Activated gamma-delta T cell treated with Interleukin-2 at 50 U/mL for 16 hours (primary cell): Measurements from ENCODE around the gene TRERF1.

Experiments used
- DNase-seq: peaks from one replicate; pipeline ENCODE4 v3.0.0-alpha.2; 2020

Gene TRERF1

GRCh38 chr6:42175860-42176259 lies 275.9 kb downstream of the TRERF1 start:
- no peak for DNase-seq
